Neural progenitor cell (in vitro differentiated cells): ENCODE results near the gene CFAP69.

Experiments
- CTCF ChIP-seq: fragments of 200-600 bp; sonication (generic); IDR thresholded peaks from 2 replicates; pipeline ENCODE4 v1.5.1; 2017; ENCODE audit warnings: antibody characterized with exemption, mild to moderate bottlenecking
- EZH2phosphoT487 ChIP-seq: fragments of 200-600 bp; sonication (generic); IDR thresholded peaks from 2 replicates; pipeline ENCODE4 v1.6.1; 2017; ENCODE audit warnings: antibody characterized with exemption

GRCh38 chr7:90213521-90213920 is 31.5 kb upstream of the CFAP69 start:
- TF ChIP-seq CTCF, result no peak
- TF ChIP-seq EZH2phosphoT487, result no peak
